NCI-H446 (cell line): Measurements from ENCODE around the gene HPD.
A peak's percentile ranks its signal among the peaks of the same experiment; 100 is the strongest.
"Not testable (repeated sequence)": the region's sequence is repeated elsewhere in the genome, so short reads cannot be mapped to it uniquely, and the experiment has no call there.

Experiments
- DNase-seq, 2 experiments: peaks; one replicate each; lab custom pipeline; 2025; lab: John Stamatoyannopoulos, UW

Gene HPD

DNA sequence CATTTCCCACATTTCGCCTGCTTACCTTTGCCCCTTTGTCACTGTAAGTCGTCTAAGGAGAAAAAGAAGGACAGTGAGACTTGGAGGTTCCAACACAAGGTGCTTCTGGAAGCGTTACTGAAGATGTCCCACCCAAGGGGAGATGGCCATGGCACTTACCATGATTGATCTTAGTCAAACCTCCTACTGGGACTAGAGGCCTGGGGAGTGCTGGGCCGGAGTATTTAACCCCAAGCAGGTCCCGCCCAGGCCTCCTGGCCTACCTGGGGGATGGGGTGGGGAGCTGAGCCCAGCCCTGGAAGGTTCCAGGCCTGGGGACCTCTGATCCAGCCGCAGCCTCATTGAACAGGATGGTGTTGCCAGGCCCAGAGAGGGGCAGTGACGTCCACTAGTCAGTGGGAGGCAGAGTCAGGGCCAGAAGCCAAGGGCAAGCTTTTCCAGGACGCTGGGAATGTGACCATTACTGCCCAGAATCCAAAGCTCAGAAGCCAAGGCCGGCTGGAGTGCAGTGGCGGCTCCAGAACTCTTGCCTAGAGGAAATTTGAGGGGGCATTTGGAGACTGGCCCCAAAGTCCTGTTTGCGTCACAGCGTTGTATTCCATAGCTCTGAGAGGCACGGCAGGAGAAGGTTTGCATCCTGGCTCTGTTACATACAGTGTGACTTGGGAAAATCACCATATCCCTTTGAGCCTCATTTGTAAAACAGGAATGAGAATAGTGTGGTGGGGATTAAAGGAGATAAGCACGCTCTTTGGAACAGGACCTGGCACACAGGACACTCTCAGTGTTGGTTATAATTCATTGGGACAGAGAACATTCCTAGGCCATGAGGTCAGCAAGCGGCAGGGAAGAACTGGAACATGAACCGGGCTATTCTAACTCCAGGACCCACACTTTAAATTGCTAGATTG, at the start of gene HPD:
Gene HPD, minus strand, starts transcription at position 198 of the 911 bp plus-strand sequence. Its CDS starts 36 bp downstream, at position 162.
- no peak for DNase-seq

DNA sequence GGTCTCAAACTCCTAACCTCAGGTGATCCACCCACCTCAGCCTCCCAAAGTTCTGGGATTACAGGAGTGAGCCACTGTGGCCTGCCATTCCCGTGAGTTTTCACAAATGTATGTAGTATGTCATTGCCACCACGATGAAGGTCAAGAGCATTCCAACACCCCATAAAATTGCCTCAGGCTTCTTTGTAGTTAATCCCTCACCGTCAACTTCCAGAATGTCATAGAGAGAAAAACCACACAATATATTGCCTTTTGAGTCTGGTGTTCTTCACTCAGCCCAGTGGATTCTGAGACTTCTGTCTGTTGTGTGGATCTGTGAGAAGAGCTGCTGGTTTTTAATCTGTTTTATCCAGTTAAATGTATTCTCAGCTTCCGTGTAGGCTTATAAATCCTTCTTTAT, 47.1 kb upstream of the HPD start:
- no peak for DNase-seq

DNA sequence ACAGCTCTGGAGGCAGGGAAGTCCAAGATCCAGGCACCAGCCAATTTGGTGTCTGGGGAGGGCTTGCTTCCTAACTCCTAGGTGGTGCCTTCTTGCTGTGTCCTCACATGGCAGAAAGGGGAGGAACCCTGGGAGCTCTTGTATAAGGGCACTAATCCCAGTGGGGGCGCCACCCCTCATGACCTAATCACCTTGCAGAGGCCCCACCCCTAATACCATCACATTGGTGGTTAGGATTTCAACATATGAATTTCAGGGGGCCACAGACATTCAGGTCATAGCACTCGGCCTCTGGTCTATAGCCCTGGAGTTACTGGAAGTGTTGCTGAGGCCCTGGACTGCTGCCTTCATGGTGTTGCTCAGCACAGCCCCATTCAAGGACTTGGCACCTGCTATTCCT, 44.5 kb upstream of the HPD start:
- no peak for DNase-seq

- DNase-seq: no peak
Observed at GRCh38 chr12:121899590-121899989, 40.9 kb upstream of the HPD start.

- DNase-seq: no peak
Observed at GRCh38 chr12:121898287-121898686, 39.6 kb upstream of the HPD start.

DNA sequence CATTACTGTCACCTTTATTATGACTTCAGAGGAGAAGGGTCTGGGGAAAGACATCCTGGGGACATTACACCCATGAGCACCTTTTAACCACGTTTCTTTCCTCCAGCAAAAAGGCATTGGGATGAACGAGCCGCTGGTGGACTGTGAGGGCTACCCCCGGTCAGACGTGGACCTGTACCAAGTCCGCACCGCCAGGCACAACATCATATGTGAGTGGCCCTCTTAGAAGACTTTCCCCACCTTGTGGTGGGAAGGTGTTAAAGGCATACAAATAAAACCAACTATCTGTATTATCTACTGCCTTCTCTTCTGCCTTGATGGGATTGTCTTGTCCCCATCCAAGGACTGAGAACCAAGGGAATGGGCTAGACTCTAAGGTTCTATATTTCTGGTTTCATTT, 36.0 kb upstream of the HPD start:
- no peak for DNase-seq

DNA sequence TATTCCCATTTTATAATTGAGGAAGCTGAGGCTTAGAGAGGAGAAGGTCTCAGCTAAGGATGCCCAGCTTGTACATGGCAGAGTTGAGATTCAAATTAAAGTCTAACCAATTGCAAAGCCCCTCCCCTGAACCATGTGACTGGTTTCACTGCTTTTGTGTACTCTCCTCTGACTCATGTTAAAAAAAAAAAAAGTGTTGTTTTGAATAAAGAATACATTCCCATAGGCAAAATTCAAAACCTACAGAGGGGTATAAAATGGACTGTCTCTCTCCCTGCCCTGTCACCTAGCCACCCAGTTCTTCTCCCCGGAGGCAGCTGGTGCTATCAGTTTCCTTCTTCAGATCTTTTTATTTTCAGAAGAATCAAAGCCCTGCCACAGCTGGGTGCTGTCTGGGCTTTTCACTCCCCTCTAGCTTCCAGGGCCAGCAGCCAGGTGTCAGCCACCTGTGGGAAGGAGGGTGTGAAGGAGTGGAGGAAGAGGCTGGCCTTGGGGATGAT, 35.4 kb upstream of the HPD start:
- DNase-seq: no peak

GRCh38 chr12:121892673-121893561, 34.3 kb upstream of the HPD start:
- no peak for DNase-seq

GRCh38 chr12:121889661-121890060, 31.0 kb upstream of the HPD start:
- DNase-seq: not testable (repeated sequence)

DNA sequence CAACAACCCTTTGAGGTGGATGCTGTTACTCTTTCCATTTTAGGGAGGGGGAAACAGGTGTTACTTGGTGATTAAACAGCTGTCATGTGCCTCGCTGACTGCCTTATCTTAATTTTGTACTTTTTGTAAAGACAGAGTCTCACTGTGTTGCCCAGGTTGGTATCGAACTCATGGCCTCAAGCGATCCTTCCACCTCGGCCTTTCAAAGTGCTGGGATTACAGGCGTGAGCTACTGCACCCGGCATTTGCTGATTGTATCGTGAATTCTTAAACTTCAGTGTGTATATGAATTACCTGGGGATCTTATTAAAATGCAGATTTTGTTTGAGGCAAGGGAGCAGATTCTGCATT, 30.6 kb upstream of the HPD start:
- no peak for DNase-seq

- peak; percentile 91 to 97 for DNase-seq
Observed at GRCh38 chr12:121888478-121889273, 30.0 kb upstream of the HPD start, which contains the start of gene PSMD9. Gene PSMD9 (plus strand): TSS chr12:121888790. CDS start chr12:121888857, 67 bp downstream.

- no peak for DNase-seq
Observed at GRCh38 chr12:121888083-121888477, 29.4 kb upstream of the HPD start.

DNA sequence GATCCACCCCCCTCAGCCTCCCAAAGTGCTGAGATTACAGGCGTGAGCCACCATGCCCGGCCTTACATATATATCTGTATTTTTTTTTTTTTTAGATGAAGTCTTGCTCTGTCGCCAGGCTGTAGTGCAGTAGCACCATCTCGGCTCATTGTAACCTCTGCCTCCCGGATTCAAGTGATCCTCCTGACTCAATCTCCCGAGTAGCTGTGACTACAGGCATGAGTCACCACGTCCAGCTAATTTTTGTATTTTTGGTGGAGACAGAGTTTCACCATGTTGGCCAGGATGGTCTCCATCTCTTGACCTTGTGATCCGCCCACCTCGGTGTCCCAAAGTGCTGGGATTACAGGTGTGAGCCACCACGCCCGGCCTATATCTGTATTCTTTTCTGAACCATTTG, 26.5 kb upstream of the HPD start:
- not testable (repeated sequence) for DNase-seq

- no peak for DNase-seq
Observed at GRCh38 chr12:121883315-121883660, 24.6 kb upstream of the HPD start.

DNA sequence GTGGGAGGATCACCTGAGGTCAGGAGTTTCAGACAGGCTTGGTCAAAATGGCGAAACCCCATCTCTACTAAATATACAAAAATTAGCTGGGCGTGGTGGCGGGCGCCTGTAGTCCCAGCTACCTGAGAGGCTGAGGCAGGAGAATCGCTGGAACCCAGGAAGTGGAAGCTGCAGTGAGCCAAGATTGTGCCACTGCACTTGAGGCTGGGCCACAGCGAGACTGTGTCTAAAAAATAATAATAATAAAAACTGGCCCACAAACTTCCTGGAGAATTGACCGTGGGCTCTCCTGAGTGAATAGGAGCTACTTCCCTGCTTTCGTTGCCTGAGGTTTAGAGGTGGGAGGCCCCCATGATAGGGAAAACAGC, 17.4 kb upstream of the HPD start:
- DNase-seq: not testable (repeated sequence)

- no peak for DNase-seq
Observed at GRCh38 chr12:121875582-121875981, 16.9 kb upstream of the HPD start.

DNA sequence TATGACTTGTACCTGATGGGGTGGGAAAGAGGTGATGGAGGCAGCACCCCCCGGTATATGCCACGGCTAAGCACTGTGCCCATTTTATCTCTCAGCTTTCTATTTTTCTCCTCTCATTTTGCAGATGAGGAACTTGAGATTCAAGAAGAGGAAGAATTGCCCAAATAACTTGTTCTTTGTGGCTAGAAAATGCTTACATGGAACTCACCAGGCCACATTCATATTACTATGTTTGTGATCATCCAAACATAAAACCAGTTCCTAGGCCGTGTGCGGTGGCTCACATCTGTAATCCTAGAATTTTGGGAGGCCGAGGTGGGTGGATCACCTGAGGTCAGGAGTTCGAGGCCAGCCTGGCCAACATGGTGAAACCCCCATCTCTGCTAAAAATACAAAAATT, 15.4 kb upstream of the HPD start:
- no peak for DNase-seq

DNA sequence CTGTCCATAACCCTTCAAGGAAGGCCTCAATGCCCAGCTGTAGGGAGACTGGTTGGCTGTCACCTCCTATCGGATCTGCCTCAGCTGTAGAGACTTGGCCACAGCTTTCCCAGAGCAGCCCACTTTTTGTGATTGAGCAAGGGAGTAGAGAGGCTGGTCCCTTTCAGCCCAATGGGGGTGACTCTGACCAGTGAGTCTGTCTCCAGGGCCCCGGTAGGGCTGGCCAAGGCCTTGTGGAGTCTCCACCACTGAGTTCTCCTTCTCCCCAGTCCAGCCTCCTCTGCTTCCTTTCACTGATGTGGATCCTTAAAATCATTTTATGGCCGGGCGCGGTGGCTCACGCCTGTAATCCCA, 14.5 kb upstream of the HPD start:
- no peak for DNase-seq

GRCh38 chr12:121872546-121873215, 14.0 kb upstream of the HPD start:
- peak; percentile 64 to 90 for DNase-seq

DNA sequence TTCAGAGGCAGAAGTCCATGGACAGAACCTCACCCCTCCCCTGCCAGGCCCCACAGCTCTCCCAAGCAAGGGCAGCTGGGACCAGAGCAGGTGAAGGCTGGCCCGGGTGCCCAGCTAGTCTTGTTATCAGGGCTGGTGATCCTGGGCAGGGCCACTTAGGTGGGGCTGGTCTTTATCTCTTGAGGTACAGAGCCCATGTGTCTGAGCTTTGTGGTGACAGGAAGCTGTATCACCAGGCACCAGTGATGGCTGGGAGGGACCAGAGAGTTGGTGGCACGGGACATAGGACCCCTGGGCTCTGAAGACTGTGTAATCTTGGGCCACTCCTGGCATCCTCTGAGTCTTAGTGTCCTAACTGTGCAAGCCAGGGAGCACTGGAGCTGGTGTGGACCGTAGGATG, 12.8 kb upstream of the HPD start:
- DNase-seq: no peak

GRCh38 chr12:121869229-121869628, 10.6 kb upstream of the HPD start:
- not testable (repeated sequence) for DNase-seq

- no peak for DNase-seq
Observed at GRCh38 chr12:121866331-121866730, 7.7 kb upstream of the HPD start.
